Endometrium (tissue), 2 donors: Measurements from ENCODE around the gene KLHL22.
"Not testable (repeated sequence)": the region's sequence is repeated elsewhere in the genome, so short reads cannot be mapped to it uniquely, and the experiment has no call there.

Experiments used
- FAIRE-seq: peaks from 2 replicates; lab custom pipeline; 2012; peaks lifted over from hg19 to GRCh38; lab: Jason Lieb, UNC
- donor health status: control.
- donor health status: control.

The KLHL22 gene

GRCh38 chr22:20399866-20400605, 95.6 kb downstream of the KLHL22 start:
- no peak for FAIRE-seq

GRCh38 chr22:20398420-20398819, 97.2 kb downstream of the KLHL22 start:
- no peak for FAIRE-seq

- no peak for FAIRE-seq
These were observed 98.1 kb downstream of the KLHL22 start for GRCh38 chr22:20397498-20397897.

- no peak for FAIRE-seq
These were observed 99.0 kb downstream of the KLHL22 start for GRCh38 chr22:20396639-20397038.

DNA sequence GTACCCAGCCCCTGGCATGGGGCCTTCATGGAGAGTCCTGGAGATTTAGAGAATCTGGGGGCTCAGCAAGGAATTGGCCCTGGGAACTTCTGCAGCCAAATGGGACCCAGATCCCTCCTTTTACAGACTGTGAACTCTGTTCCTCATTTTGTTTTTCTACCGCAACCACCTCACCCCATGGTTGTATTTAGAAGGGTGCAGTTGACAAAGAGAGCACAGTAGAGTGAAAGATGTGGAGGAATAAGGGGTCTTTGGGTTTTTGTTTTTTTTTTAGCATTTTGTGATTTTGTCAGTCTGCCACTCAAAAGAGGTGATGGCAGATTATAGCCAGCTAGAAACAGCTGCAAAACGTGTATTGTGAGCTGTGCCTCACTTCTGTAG, 99.7 kb downstream of the KLHL22 start:
- FAIRE-seq = no peak

DNA sequence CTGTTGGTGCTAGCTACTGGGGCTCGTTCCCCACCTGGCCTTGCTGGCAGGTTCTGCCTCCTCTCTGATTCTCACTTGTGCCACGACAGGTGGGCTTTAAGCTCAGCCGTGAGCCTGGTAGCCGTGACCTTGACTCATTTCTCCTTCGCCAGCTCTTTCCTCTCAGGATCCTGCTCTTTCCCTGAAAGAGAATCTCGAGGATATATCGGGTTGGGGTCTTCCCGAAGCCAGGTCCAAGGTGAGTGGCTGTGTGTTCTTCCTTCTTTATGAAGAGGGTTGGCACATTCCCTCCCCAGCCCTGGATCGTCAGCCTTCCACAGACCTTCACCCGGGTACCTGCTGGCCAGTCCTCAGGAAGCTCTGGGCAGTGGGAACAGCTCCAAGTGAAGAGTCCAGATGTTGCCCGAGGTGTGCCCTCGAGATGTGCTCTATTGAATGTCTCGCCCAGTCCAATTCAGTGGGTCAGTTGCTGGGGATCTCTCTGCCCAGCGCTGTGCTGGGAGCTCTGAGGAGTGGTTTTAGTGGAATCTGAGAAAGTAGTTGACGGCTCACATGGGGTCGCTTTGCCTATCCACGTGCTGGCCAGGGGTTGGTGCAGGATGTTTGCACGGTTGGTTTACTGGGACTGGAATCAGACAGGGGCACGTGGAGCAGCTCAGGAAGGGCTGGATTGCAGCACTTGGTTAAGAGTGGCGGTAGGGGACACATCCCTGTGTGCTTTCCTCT, 100.3 kb downstream of the KLHL22 start:
- no peak for FAIRE-seq

DNA sequence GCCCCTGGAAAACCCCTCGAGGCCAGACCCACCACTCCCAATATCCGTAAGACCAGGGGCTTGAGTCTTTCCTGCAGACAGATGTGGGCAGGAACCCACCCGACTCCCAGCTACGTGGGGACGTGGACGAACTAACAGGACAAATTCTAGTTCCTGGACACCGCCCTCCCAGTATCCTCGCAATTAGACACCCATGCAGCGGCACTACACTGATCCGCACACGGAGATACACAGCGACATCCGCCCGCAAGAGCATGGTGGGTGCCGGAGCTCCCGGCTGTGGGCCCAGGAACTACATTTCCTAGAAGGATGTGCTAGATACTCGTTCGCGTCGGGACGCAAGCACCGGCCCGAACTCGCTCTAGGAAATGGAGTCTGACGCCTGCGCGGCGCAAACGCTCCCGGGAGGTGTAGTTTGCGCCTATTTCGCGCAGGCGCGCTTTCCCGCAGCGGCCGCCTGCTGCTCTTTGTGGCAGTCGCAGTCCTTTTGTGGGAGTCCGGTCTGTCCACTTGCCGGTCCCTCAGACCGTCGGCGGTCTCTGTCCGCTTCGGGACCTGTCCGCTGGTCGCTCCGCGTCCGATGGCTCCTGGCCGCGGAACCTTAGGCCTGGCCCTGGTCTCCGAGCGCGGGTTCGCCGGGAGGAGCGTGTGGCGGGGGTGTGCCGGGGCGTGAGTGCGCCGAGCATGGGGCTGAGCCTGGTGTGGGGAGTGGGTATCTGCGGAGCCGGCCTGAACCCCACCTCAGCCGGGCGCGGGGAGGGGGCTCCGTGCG, 101.7 kb downstream of the KLHL22 start, which contains the start of gene ZNF74:
Gene ZNF74 (plus strand): TSS at position 447 of the 772 bp plus-strand sequence. CDS start 478 bp downstream, outside the sequence.
- peak; percentile 53 for FAIRE-seq

- FAIRE-seq = no peak
These were observed 102.5 kb downstream of the KLHL22 start for GRCh38 chr22:20392983-20393704.

- FAIRE-seq = not testable (repeated sequence)
These were observed 103.2 kb downstream of the KLHL22 start for GRCh38 chr22:20392365-20392881.
